Measurements from ENCODE around the gene CDH13. TPM values are rescaled to one million over a fixed set of nuclear protein-coding genes. Genes with fewer than 3 reads are reported as not detected.

CDH13 gene
- total RNA-seq, 1 donor from 2014 or later: 166 TPM

DNA sequence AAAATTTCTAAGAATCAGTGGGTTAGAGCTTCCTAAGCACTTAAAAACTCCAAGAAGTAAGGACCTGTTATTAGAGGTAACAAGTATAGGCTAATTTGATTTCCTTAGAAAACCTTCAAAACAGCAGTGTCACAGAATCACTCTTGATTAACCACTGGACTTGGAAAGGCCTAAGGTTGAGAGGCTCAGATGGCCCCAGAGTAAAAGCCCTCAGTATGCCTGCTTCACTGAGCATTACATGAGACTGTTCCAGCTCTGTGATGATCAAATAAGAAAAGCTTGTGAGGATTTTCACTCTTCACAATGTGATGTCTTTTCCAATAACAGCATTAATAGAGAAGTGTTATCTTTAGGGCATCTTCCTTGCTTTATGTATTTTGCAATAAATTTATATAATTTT is 671.8 kb downstream of the CDH13 start:
- DNase-seq (no peak), ATAC-seq (ENCODE audit: poor library complexity) (no peak)
- intact Hi-C loops (cut with DNase I): no loop called here

DNA sequence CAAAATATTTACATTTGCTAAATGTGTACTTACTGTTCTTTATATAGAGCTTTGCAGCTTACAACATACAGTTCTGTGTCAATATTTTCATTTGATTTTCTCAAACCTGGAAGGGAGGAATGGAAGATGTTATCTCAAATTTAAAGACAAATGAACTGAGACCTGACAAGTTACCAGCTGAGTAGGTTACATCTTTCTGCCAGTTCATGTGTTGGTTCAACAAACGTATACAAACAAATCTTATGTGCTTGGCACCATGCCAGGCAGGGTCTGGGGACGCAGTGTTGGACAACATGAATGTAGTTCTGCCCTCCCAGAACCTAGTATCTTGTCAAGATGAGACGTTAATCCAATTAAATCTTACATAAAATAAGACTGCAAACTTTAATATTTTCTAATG is 673.6 kb downstream of the CDH13 start:
- DNase-seq (no peak), ATAC-seq (ENCODE audit: poor library complexity) (no peak)
- intact Hi-C loops (cut with DNase I): no loop called here

DNA sequence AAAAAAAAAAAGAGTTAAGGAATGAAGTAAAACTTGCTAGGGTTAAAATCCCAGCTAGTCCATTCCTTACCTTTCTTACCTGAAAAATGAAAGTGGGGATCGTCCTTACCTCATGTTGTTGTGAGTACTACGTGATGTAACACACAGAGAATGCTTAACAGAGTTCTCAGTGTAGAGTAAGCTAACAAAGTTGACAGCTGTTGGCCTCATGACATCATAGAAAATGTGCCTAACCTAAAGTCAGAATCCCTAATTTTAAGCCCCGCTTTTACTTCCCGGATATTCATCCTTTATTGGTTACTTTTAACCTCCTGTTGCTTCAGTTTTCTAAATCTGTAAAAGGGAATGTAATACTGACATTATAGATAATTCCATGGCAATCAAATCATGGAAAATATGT is 675.2 kb downstream of the CDH13 start:
- ATAC-seq (ENCODE audit: poor library complexity): no peak
- intact Hi-C loops (cut with DNase I): no loop called here

DNA sequence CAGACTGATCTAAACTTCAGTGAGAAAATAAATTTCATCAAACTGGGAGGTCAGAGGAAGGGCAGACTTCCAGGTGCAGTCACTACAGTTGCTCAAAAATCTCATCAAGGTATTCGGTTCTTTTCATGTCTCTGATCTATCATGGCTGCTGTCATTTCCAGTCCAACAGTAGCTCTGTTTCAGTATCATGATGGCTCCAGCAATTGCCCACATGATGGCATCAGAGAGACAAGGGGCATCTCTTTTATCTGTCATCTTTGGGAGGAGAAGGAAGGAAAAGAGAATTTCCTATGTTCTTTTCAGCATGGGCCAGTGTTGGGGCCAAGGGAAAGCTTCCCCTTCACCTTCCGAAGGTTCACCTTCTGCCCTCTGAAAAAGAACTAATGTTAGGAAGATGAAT is 676.1 kb downstream of the CDH13 start:
- intact Hi-C loops (cut with DNase I): no loop called here
- no peak for ATAC-seq (ENCODE audit: poor library complexity)
- DNase-seq: no peak

More for the DNA sequence above, 675.2 kb downstream of the CDH13 start:
- no peak for DNase-seq

DNA sequence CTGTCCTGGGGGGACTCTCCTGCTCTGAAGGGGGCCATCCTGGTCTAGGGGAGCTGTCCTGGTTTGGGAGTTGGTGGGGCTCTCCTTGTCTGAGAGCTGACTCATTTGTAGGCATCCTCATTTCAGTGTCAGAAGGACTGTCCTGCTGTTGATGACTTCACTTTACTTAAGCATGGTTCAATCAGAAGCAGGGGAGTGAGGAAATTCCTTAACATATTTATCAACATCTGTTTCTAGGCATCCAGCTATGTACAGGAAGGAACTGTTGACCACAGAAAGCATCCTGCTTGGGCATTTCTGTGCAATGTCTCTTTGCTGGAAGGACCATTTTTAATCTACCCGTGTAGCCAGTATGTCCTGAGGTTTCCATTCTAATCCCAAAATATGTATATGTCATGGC is 678.3 kb downstream of the CDH13 start:
- intact Hi-C loops (cut with DNase I): no loop called here
- no peak for ATAC-seq (ENCODE audit: poor library complexity)

DNA sequence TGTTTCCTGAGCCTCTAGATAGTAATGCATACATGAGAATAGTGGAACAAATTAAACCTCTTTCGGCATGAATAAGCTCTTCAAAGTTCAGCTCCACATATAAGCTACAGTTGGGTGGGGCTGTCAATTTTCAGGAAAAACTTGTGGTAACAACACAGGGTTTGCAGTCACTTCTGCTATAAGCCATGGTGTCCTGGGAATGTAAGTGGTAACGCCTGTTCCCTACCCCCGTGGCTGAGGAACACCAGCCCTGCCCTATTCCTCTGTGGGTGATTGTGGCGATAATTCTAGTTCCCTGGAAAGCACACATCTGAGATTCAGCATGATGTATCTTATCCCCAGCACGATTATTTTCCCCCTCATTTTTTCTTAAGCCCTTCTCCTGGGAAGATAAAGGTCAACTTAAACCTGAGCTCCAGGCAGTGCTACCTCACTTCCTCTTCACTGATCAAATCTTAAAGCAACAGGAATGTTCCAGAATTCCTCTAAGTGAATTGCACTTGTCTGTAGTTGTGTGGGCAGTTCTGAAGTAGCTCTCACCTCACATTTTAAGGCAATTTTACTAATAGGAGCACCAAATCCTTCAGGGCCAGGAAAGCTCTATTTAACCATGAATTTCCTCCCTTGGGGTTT is 680.3 kb downstream of the CDH13 start:
- no peak for ATAC-seq (ENCODE audit: poor library complexity)
- DNase-seq: no peak
- intact Hi-C loops (cut with DNase I): no loop called here

More for the DNA sequence above, 678.3 kb downstream of the CDH13 start:
- DNase-seq: no peak

DNA sequence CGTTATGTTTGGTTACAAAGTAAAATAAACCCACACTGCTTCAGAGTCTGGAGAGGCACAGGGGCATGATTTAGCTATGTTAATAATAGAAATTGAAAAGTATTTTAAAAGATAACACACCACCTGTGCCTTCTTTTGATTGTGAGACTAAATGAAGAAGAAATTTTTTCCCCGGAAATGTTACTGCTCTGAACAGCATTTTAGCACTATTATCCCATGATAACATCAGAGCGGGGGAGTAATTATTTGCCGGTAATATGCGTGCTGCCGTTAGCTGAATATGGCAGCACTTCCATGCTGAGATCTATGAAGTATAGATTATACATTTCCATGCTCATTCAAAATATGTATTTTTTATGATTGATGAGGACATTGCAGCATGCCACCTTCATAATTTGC is 680.8 kb downstream of the CDH13 start:
- intact Hi-C loops (cut with DNase I): no loop called here
- DNase-seq: no peak
- ATAC-seq (ENCODE audit: poor library complexity): no peak

DNA sequence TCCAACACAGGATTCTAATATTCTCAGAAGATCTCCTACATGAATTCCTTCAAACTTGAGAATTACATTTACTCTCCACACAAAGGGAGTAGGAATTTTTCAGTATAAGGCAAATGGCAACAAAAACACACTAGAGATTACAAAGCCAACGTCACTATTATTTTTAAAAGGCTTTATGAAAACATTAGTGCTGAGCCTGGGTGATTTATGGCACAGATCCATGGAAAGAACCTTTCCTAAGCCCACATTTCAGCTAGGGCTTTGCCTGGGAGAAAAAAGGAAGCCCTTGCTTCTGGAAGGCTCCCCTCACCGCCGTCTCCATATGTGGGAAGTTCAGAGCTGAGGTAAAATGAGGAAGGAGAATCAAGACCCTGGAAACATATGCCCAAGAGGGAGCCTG is 681.6 kb downstream of the CDH13 start:
- ATAC-seq (ENCODE audit: poor library complexity): no peak
- no peak for DNase-seq
- intact Hi-C loops (cut with DNase I): no loop called here

DNA sequence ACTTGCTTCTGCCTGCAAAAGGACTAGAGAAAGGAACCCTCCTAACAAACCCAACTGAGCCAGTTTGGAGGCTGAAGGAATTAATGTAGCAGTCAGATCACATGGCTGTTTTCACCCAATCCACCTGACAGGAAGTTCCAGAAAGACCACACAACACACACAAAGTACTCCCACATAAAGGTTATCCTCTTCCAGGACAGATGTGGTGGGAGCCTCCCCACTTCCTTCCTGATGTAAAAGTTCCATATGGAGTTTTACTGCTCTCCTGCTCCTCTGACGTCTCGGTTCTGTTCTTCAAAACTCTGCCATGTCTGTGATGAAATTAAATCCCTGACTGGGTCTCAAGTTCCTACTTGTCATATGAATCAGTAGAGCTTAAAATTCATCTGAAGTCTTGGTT is 684.0 kb downstream of the CDH13 start:
- intact Hi-C loops (cut with DNase I): no loop called here
- DNase-seq: no peak
- no peak for ATAC-seq (ENCODE audit: poor library complexity)

DNA sequence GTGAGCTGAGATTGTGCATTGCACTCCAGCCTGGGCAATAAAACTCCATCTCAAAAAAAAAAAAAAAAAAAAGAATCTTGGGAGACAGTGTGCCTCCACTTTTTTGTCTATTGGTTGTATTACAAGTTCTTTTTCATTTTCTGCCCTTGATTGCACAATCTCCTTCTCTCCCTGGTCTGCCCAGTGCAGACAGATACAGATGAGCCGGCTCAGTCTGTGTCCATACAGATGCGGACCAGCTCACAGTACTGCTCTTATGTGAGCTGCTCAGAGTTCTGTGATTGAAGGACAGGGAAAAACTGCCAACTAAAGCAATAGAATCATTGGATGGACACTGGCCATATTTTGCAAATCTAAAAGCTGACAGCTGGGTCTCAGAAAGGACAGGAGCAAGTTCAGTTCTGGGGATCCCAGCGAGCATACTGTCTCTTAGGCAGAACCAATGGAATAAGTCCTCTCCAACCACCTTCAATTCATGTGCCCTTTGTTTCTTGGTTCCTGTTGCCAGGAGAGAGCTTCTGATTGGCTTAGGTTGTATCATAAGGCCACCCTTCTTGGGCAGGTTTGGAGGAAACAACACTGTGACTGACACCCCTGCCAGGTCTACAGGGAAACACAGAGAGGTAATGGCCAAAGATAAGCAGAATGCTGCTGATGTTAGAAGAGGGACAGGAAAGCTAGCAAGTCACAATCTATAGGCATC is 685.4 kb downstream of the CDH13 start:
- intact Hi-C loops (cut with DNase I): no loop called here
- no peak for DNase-seq
- no peak for ATAC-seq (ENCODE audit: poor library complexity)

DNA sequence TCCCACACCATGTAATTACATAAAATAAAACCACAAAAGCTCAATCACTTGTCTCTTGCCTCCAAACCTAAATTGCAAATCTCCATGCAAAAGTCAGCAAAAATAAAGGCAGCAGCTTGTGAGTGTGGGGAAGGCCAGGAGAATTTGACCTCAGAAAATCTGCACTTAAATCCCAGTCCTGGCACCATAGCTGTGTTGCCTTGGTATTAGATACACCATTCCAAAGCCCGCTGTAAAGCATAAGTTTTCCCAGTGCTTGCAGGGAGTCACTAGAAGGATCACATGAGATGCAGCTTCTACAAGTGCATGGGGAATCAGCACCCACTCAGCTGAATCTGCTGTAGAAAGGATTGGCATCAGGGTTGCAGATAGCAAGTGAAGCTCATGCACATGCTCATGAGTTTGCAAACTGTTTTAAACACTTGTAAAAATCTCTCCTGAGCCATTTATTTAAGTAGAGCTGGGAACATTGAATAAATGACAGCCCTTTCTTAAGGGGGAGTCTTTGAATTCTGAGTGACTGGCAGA is 686.0 kb downstream of the CDH13 start:
- ATAC-seq (ENCODE audit: poor library complexity) (peak; percentile 45), DNase-seq (no peak)
- intact Hi-C loops (cut with DNase I): no loop called here

DNA sequence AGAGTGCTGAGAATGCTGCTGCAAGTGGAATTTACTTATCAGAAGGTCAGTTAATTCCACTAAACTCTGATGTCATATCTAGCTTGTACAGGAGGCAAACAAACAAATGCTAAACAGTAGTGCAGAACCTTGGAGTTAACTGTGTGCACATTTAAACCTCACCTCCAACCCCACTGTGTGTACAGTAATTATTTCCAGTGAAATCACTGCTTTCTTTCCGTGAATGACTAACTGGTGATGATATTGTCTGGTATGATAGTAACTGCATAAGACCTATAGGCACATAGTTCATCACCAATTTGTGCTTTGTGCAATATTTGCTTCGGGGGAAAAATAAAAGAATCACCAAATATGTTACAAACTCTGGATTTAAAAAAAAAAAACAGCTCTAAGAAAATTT is 688.5 kb downstream of the CDH13 start:
- ATAC-seq (ENCODE audit: poor library complexity): no peak
- DNase-seq: no peak
- intact Hi-C loops (cut with DNase I): no loop called here

DNA sequence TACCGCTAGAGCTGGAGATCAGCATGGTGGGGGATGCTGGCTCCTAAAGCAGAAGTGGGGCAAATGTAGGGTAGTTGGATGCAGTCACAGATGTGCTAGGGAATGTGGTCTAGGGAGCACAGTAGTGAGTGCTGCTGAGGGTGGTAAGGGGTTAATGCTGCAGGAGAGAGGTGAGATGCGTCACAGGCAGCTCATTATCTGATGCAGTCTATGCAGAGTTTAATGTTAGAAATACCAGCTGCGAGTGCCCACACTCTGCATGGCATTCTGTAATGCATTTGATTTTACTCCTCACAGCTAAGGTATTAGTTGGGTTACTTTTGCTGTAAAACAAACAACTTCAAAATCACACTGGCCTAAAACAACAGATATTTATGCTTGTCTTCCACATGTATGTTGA is 689.7 kb downstream of the CDH13 start:
- peak; percentile 35 for ATAC-seq (ENCODE audit: poor library complexity)
- DNase-seq: no peak
- intact Hi-C loops (cut with DNase I): no loop called here

DNA sequence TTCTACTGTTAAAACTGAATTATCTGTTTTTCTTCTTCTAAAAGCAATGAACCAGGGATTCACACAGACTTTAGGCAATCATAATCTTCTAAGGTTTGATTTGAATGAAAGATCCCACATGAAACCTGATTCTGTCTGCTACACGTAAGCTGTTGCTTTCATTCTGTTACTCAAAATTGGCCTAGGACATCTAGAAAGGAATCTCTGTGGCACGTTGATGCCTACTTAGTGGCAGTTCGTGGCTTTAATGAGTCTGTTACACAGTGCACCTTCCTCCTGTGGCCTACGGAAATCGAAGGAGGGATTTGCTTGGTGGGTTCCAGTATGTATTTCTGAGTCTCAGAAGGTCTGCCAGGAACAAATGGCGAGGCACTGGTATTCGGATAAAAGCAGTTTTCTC is 691.6 kb downstream of the CDH13 start:
- DNase-seq (no peak), ATAC-seq (ENCODE audit: poor library complexity) (no peak)
- intact Hi-C loops (cut with DNase I): no loop called here

DNA sequence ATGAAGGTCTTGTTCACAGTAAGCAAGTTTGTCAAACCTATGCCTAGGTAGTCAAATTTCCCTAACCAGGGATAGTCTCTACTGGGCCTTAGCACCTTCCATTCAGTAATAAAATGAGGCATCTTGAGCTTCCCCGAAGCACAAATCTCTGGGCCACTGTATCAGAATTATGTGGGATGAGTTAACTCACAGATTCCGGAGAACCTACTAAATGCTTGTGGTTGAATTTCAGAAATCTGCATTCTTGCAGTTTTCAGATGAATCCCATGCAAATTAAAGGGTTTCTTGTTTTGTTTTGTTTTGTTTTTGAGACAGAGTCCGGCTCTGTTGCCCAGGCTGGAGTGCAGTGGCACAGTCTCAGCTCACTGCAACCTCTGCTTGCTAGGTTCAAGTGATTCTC is 702.2 kb downstream of the CDH13 start:
- no peak for ATAC-seq (ENCODE audit: poor library complexity)
- intact Hi-C loops (cut with DNase I): no loop called here
- DNase-seq: no peak

DNA sequence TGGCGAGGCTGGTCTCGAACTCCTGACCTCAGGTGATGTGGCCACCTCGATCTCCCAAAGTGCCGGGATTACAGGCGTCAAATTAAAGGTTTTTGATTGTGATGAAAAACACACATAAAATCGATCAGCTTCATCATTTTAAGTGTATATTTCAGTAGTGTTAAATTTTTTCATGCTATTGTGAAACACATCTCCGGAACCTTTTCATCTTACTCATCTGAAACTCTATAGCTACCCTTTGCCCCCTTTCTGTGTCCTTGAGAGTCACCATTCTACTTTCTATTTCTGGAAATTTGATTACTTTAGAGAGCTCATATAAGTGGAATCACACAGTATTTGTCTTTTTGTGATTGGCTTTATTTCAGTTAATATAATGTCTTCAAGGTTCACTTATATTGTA is 702.7 kb downstream of the CDH13 start:
- DNase-seq (no peak), ATAC-seq (ENCODE audit: poor library complexity) (no peak)
- intact Hi-C loops (cut with DNase I): no loop called here

DNA sequence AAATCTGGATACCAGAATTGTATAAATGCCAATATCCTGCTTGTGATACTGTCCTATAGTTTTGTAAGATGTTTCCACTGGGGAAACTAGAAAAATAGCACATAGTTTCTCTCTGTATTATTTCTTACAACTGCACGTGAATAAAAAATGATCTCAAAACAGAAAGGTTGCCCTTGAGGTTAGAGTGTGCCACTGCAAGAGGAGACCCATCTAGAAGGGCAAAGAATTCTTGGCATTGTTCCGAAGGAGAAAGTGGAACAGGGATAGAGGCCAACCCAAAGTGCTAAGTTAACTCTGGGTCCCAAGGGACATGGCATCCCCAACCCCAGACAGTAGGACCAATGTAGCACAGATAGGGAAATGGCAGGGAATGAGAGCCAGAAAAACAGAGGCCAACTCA is 703.5 kb downstream of the CDH13 start:
- DNase-seq (no peak), ATAC-seq (ENCODE audit: poor library complexity) (no peak)
- intact Hi-C loops (cut with DNase I): no loop called here

DNA sequence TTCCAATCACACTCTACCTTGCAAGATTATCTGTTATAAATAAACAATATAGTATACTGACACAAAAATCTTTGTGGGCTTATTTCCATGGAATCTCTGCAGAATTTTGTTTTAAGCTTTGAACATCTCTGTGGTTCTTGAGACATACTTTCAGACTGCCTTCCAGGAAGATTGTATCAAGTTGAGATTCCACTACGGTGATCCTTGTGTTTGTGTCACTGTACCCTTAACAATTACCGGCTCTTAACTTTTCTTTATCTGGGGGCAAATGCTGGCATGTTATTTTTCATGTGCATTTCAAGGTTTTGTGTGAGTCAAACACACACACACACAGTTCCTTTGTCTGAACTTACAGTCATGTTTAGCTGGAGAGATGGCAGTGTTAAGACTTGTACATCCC is 708.3 kb downstream of the CDH13 start:
- DNase-seq: no peak
- intact Hi-C loops (cut with DNase I): no loop called here
- ATAC-seq (ENCODE audit: poor library complexity): no peak

DNA sequence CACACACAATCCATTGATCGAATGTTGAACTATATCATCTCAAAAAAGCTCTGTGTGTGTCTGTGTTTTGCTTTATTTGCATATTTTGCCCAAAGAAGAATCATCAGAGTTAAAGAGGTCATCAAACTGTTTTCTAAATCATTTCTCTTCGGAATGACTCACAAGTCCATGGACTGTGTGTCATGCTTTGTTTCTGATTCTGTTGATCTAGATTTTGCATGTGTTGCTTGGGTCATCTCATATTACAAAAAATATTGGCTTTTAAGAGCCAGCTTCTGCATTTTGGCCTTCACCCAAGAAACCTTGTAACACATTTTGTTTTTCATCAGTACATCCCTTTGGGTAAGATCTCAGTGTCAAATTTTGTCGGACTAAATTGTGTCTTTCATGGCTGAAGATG is 709.8 kb downstream of the CDH13 start:
- DNase-seq: no peak
- ATAC-seq (ENCODE audit: poor library complexity): no peak
- intact Hi-C loops (cut with DNase I): no loop called here

DNA sequence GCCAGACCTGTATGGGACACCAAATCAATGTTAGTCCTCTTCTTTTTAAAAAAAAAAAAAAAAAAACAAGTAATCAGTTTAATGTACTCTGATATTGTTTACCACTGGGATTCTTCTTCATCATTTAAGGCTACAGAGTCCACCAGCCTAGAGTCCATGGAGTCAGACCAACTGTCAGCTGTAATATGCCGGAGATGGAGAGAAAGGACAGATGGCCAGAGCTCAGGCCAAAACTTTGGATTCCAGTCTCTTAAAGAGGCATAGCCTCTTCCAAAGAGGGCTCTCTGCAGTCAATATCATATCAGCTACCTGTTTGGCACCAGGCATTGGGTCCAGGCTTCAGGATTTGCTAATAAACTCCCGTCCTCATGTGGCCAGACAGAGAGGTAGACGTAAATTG is 711.4 kb downstream of the CDH13 start:
- ATAC-seq (ENCODE audit: poor library complexity): peak; percentile 51
- intact Hi-C loops (cut with DNase I): no loop called here

DNA sequence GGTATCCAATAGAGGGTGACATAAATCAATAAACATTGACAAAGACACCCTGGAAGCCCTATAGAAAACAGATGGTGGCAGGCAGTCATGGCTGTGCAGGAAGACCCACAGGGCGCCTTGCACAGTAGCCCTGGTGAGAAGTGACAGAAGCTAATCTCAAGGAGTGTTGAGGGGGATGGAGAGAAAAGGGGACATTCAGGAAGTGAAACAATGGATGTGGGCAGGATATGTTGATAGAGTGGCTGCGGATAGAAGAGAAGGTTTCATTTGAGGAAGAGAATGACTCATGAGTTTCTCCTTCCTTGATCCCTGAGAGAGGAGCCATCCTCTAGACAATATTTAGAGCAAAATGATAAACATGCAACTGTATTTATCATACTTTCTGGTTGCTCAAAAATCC is 712.2 kb downstream of the CDH13 start:
- DNase-seq (no peak), ATAC-seq (ENCODE audit: poor library complexity) (no peak)
- intact Hi-C loops (cut with DNase I): no loop called here

More for the DNA sequence above, 711.4 kb downstream of the CDH13 start:
- DNase-seq: no peak

Data from Right ventricle myocardium superior (tissue), 1 donor.